Transverse colon (tissue), 3 donors: Measurements from ENCODE around the gene NKAIN2.

Experiments
- EP300 ChIP-seq: sonication (generic); formaldehyde crosslinking; IDR thresholded peaks from one replicate; pipeline ENCODE4 v1.6.1; 2017; ENCODE audit warnings: antibody characterized with exemption, low read depth
- POLR2A ChIP-seq: fragments of 450-650 bp; IDR thresholded peaks from one replicate; pipeline ENCODE4 v1.6.1; 2016; ENCODE audit warnings: antibody characterized with exemption, mild to moderate bottlenecking, moderate library complexity
- TF ChIP-seq, protein P1 (sequence below), 5 experiments: fragments of 200-600 bp in 3 of 5; fragments of 450-650 bp in 2 of 5; sonication (generic) in 3 of 5; IDR thresholded peaks; 1 replicate in 2 of 5; 2 replicates in 3 of 5; pipeline ENCODE4 v1.5.1; 2016 to 2017; ENCODE audit warnings: antibody characterized with exemption in 5 of 5, inconsistent platforms in 3 of 5, mild to moderate bottlenecking in 2 of 5, moderate library complexity in 1 of 5

DNA sequence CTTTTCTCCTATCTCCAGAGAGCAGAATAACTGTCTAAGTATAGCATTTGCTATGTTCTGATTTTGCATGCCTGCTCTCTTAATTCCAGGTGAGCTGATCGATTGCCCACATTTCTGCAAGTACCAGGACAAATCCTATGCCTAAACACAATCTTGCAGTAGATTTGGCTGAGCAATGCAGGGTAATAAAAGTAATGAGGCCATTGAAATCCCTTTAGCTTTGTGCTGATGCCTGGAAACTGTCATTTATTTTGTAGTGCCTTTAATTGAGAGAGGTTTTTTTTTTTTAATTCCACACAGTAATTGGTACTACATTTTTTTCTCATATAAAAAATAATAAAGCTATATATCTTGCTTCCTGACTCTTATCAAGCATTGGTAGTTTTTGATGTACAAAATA lies 252.3 kb downstream of the NKAIN2 start:
- TF ChIP-seq, protein P1, sequence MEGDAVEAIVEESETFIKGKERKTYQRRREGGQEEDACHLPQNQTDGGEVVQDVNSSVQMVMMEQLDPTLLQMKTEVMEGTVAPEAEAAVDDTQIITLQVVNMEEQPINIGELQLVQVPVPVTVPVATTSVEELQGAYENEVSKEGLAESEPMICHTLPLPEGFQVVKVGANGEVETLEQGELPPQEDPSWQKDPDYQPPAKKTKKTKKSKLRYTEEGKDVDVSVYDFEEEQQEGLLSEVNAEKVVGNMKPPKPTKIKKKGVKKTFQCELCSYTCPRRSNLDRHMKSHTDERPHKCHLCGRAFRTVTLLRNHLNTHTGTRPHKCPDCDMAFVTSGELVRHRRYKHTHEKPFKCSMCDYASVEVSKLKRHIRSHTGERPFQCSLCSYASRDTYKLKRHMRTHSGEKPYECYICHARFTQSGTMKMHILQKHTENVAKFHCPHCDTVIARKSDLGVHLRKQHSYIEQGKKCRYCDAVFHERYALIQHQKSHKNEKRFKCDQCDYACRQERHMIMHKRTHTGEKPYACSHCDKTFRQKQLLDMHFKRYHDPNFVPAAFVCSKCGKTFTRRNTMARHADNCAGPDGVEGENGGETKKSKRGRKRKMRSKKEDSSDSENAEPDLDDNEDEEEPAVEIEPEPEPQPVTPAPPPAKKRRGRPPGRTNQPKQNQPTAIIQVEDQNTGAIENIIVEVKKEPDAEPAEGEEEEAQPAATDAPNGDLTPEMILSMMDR (IDR thresholded peaks at IDR 0.05), result no peak
- TF ChIP-seq EP300 (no peak), POLR2A (no peak)
